Osteocyte (in vitro differentiated cells): ENCODE results near the gene CAPZA2. TPM values are rescaled to one million over a fixed set of nuclear protein-coding genes. Genes with fewer than 3 reads are reported as not detected.

Experiments used
- DNase-seq: peaks from one replicate; pipeline ENCODE4 v3.0.0; 2021; ENCODE audit warnings: mixed read lengths; ENCODE audit not compliant: unreplicated experiment; ENCODE audit errors: extremely low spot score
- H3K27ac Mint-ChIP-seq: one replicate; pipeline ENCODE4 v1.8.0; 2021; ENCODE audit warnings: mild to moderate bottlenecking, mixed read lengths; ENCODE audit not compliant: unreplicated experiment
- H3K27me3 Mint-ChIP-seq: one replicate; pipeline ENCODE4 v1.8.0; 2021; ENCODE audit warnings: mixed read lengths; ENCODE audit not compliant: unreplicated experiment
- H3K36me3 Mint-ChIP-seq: one replicate; pipeline ENCODE4 v1.8.0; 2021; ENCODE audit warnings: mixed read lengths; ENCODE audit not compliant: unreplicated experiment
- H3K4me1 Mint-ChIP-seq: one replicate; pipeline ENCODE4 v1.8.0; 2021; ENCODE audit warnings: mixed read lengths; ENCODE audit not compliant: unreplicated experiment
- H3K4me3 Mint-ChIP-seq: one replicate; pipeline ENCODE4 v1.8.0; 2021; ENCODE audit warnings: mild to moderate bottlenecking, moderate library complexity, mixed read lengths; ENCODE audit not compliant: unreplicated experiment
- H3K9me3 Mint-ChIP-seq: one replicate; pipeline ENCODE4 v1.8.0; 2021; ENCODE audit warnings: mixed read lengths; ENCODE audit not compliant: unreplicated experiment
- CTCF ChIP-seq: fragments of 200-600 bp; sonication (generic); IDR thresholded peaks from 2 replicates; pipeline ENCODE4 v1.5.0; 2021; ENCODE audit warnings: antibody characterized with exemption, mild to moderate bottlenecking, moderate library complexity
- total RNA-seq: library from RNA; stranded (reverse); gene quantifications from 2 replicates; pipeline ENCODE4 v1.2.1, GENCODE V29; 2021

CAPZA2 gene
- total RNA-seq, 1 donor from 2014 or later: 194 TPM

- TF ChIP-seq CTCF: no peak
- Mint-ChIP-seq H3K36me3 (no peaks in the 10 kb centered on the region), H3K27me3 (peaks cover 4% of the 10 kb centered on the region), H3K4me1 (no peaks in the 10 kb centered on the region), H3K4me3 (no peak overlapping the region), H3K27ac (no peak overlapping the region), H3K9me3 (no peaks in the 10 kb centered on the region)
- DNase-seq: no peak
Observed at GRCh38 chr7:116842371-116842770, 20.0 kb upstream of the CAPZA2 start.

GRCh38 chr7:116843378-116843777 is 19.0 kb upstream of the CAPZA2 start:
- TF ChIP-seq CTCF: no peak
- DNase-seq: no peak
- no peak overlapping the region for H3K4me3 Mint-ChIP-seq

GRCh38 chr7:116851175-116851574 is 11.2 kb upstream of the CAPZA2 start:
- Mint-ChIP-seq H3K36me3 (no peaks in the 10 kb centered on the region), H3K4me3 (no peak overlapping the region), H3K27ac (no peak overlapping the region), H3K4me1 (peaks cover 2% of the 10 kb centered on the region), H3K27me3 (peaks cover 11% of the 10 kb centered on the region), H3K9me3 (no peaks in the 10 kb centered on the region)
- TF ChIP-seq CTCF: no peak
- no peak for DNase-seq

More at GRCh38 chr7:116843378-116843777, 19.0 kb upstream of the CAPZA2 start:
- H3K27me3 Mint-ChIP-seq: peaks cover 4% of the 10 kb centered on the region
- no peaks in the 10 kb centered on the region for H3K36me3 Mint-ChIP-seq
- no peaks in the 10 kb centered on the region for H3K4me1 Mint-ChIP-seq
- H3K27ac Mint-ChIP-seq: no peak overlapping the region
- H3K9me3 Mint-ChIP-seq: no peaks in the 10 kb centered on the region

GRCh38 chr7:116851671-116852070 is 10.7 kb upstream of the CAPZA2 start:
- H3K4me1 Mint-ChIP-seq: peaks cover 2% of the 10 kb centered on the region
- H3K9me3 Mint-ChIP-seq: no peaks in the 10 kb centered on the region
- H3K36me3 Mint-ChIP-seq: no peaks in the 10 kb centered on the region
- no peak for DNase-seq
- no peak for TF ChIP-seq CTCF
- H3K27me3 Mint-ChIP-seq: peaks cover 11% of the 10 kb centered on the region
- H3K4me3 Mint-ChIP-seq: no peak overlapping the region
- no peak overlapping the region for H3K27ac Mint-ChIP-seq

- Mint-ChIP-seq H3K36me3 (no peaks in the 10 kb centered on the region), H3K4me1 (peaks cover 2% of the 10 kb centered on the region), H3K27me3 (peaks cover 13% of the 10 kb centered on the region), H3K27ac (no peak overlapping the region), H3K9me3 (no peaks in the 10 kb centered on the region), H3K4me3 (no peak overlapping the region)
- no peak for TF ChIP-seq CTCF
- no peak for DNase-seq
Observed at GRCh38 chr7:116854132-116854531, 8.3 kb upstream of the CAPZA2 start.
